GM10266 (cell line): ENCODE results near the gene EXOC7.

ENCODE experiments used
- DNase-seq: peaks from one replicate; pipeline ENCODE4 v3.0.0; 2012; ENCODE audit errors: extremely low spot score
- TF ChIP-seq, protein P1 (sequence below): IDR thresholded peaks from 2 replicates; pipeline ENCODE4 v1.5.1; 2012; ENCODE audit warnings: mild to moderate bottlenecking, low read depth; ENCODE audit not compliant: control insufficient read depth, insufficient read depth; ENCODE audit errors: missing control alignments

The EXOC7 gene

DNA sequence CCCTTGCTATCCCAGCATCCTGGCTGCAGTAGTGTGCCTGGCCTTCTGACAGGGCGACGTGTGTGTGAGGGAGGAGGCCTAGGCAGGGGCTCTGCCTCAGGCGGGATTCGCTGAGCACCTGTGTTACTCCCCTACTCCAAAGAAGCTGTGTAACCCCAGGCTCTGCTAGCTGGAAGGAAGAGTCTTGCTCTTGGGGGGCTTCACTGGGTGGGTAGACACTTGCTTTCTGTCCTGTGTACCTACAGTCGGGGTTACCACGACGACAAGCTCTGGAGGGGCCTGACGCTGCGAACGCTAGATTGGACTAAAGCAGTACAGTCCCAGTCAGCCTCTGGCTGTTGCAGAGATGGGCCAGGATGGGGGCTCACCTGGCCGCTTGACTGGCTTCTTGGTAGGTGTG, 9.5 kb downstream of the EXOC7 start:
- DNase-seq: no peak
- TF ChIP-seq, protein P1, sequence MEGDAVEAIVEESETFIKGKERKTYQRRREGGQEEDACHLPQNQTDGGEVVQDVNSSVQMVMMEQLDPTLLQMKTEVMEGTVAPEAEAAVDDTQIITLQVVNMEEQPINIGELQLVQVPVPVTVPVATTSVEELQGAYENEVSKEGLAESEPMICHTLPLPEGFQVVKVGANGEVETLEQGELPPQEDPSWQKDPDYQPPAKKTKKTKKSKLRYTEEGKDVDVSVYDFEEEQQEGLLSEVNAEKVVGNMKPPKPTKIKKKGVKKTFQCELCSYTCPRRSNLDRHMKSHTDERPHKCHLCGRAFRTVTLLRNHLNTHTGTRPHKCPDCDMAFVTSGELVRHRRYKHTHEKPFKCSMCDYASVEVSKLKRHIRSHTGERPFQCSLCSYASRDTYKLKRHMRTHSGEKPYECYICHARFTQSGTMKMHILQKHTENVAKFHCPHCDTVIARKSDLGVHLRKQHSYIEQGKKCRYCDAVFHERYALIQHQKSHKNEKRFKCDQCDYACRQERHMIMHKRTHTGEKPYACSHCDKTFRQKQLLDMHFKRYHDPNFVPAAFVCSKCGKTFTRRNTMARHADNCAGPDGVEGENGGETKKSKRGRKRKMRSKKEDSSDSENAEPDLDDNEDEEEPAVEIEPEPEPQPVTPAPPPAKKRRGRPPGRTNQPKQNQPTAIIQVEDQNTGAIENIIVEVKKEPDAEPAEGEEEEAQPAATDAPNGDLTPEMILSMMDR: no peak

- no peak for DNase-seq
- TF ChIP-seq, protein P1: no peak
Measured at GRCh38 chr17:76092526-76093413, 10.8 kb downstream of the EXOC7 start.

GRCh38 chr17:76091526-76092286, 11.9 kb downstream of the EXOC7 start:
- no peak for DNase-seq
- TF ChIP-seq, protein P1: no peak

DNA sequence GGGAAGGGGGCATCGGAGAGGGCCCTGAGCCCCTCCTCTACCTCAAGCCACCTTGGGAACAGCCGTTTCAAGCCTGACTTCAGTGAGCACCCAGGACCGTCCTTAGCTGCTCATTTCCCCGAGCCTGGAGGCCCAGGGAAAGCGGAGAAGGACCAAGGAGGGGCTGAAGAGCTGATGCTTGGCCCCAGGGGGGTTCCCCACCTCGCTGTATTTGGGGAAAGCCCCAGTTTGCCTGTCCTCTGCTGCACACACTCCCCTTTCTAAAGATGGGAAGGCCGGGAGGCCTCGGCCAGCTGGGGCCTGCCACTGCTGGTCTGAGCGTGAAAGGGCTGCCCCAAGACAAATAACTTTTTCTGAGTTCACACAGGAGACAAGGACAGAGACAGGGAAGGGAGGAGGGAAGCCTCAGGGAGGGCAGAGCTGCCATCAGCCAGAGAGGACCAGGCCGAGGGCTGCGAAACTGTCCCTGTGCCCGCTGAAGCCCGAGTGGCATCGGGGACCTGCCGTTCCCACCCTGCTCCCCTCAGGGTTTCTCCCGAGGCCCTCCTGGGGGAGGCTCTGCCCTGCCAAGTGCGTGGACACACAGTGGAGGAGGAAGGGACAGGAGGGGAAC, 13.0 kb downstream of the EXOC7 start:
- DNase-seq: no peak
- TF ChIP-seq, protein P1: no peak

DNA sequence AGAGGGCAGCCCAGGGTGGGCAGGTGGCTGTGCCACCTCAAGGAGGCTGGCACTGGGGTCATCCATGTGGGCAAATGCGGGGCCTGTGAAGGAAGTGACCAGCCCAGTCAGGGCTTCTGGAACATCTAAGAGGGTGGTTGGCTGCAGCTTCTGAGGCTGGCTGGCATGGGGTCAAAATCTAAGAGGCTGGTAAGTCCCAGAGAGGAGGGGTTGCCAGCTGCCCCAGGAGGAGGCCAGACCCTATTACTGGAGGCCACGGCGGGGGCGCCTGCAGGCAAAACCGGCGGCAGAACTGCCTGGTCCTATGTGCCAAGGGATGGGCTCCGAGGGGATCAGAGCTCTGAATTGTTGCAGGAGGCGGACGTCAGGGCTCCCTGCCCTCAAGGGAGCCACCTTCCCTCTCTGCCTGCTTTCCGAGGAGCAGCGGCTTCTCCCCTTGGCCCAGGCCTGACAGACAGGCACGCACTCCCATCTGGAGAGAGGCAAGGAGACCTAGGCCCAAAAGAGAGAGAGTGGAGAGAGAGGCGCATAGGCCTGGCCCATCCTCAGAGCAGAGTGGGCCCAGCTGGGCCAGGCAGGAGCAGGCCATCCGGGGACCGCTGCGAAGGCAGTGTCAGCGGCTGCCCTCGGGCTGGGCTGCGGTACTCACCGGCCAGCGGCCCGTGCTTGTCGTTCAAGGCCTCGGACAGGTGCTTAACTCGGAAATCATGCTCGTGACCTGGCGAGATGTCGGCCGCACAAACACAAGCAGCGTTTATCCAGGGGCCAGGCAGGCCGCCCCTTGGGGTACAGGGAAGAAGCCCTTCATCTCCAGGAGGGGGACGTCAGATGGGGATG, 13.7 kb downstream of the EXOC7 start:
- DNase-seq: no peak
- TF ChIP-seq, protein P1: no peak

DNA sequence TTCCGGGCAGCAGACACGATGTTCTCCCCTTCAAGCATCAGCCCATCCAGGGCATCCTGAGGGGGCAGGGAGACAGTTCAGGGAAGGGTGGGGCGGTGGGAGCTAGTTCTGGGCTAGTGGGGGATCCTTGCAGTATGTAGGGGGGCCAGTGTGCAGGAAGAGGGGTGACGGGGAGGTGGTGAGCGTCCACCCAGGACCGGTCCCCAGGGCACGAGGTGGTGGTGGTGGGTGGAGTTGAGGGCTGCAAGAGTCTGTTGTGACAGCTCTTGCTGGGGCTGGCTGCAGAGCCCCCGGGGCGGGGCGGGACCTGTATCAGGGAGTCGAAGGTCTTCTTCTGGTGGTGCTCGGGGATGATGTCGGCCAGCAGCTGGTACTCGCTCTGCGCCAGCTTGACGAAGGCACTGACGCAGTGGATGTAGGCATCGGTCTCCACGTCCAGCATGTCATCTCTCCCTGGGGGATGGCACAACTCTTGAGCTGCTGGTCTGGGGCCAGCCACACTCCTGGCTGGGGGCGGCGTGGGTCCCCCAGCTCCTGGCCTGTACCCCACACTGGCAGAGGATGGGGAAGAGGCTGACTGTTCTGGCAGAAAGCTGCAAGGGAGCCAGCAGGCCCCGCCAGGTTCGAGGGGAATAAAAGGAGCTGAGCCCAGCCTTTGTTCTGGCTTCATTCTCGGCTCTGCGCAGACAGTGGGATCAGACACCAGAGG, 14.6 kb downstream of the EXOC7 start:
- TF ChIP-seq, protein P1: no peak
- no peak for DNase-seq
